Tibial nerve (tissue), 4 donors: Measurements from ENCODE around the gene RPS6KA2. TPM values are rescaled to one million over a fixed set of nuclear protein-coding genes. Genes with fewer than 3 reads are reported as not detected.

ENCODE experiments used
- DNase-seq, 2 donors: peaks; one replicate each; pipeline ENCODE4 v3.0.0-alpha.2; 2019; ENCODE audit warnings: low spot score in 2 of 2
- H3K27ac ChIP-seq, 4 donors: fragments of 200-600 bp; sonication (generic) in 3 of 4; one replicate each; pipeline ENCODE4 v1.5.1; 2017 to 2019; ENCODE audit warnings: mild to moderate bottlenecking in 1 of 4
- H3K27me3 ChIP-seq, 2 donors: fragments of 200-600 bp; sonication (generic) in 1 of 2; one replicate each; pipeline versions ENCODE4 v1.5.1 to v1.6.0; 2017 to 2019
- H3K36me3 ChIP-seq, 3 donors: fragments of 200-600 bp; sonication (generic); one replicate each; pipeline ENCODE4 v1.5.1; 2018 to 2019
- H3K4me1 ChIP-seq, 4 donors: fragments of 200-600 bp; sonication (generic) in 3 of 4; one replicate each; pipeline ENCODE4 v1.5.1; 2017 to 2019
- H3K4me3 ChIP-seq, 4 donors: fragments of 200-600 bp; sonication (generic) in 3 of 4; one replicate each; pipeline ENCODE4 v1.5.1; 2017 to 2019; ENCODE audit warnings: mild to moderate bottlenecking in 1 of 4, moderate library complexity in 1 of 4
- H3K9me3 ChIP-seq, 4 donors: fragments of 200-600 bp; sonication (generic) in 3 of 4; one replicate each; pipeline ENCODE4 v1.5.1; 2017 to 2019
- CTCF ChIP-seq, 5 experiments: fragments of 200-600 bp in 3 of 5; fragments of 450-650 bp in 2 of 5; sonication (generic) in 3 of 5; IDR thresholded peaks; one replicate each; pipeline ENCODE4 v1.5.1; 2016 to 2019; ENCODE audit warnings: antibody characterized with exemption in 5 of 5, mild to moderate bottlenecking in 3 of 5, moderate library complexity in 2 of 5
- EP300 ChIP-seq, 2 donors: sonication (generic); formaldehyde crosslinking; IDR thresholded peaks; one replicate each; pipeline ENCODE4 v1.6.1; 2017; ENCODE audit warnings: antibody characterized with exemption in 2 of 2, mild to moderate bottlenecking in 1 of 2
- POLR2A ChIP-seq, 2 donors: fragments of 450-650 bp; IDR thresholded peaks; one replicate each; pipeline ENCODE4 v1.6.1; 2017; ENCODE audit warnings: antibody characterized with exemption in 2 of 2, mild to moderate bottlenecking in 2 of 2, moderate library complexity in 2 of 2
- WGBS, 2 donors: methylation state at CpG; one replicate each; pipeline ENCODE4 v1.1.5; 2018; 5-methylcytosine and 5-hydroxymethylcytosine counted together
- total RNA-seq, 4 donors: library from RNA; depleted of rRNA; stranded (reverse); fragments of >200 nt; gene quantifications; one replicate each; pipeline ENCODE4 v1.1.0, GENCODE V29; 2016

Gene RPS6KA2
- total RNA-seq, 4 donors from 2014 or later = 89.6 to 153 (median 103) TPM

DNA sequence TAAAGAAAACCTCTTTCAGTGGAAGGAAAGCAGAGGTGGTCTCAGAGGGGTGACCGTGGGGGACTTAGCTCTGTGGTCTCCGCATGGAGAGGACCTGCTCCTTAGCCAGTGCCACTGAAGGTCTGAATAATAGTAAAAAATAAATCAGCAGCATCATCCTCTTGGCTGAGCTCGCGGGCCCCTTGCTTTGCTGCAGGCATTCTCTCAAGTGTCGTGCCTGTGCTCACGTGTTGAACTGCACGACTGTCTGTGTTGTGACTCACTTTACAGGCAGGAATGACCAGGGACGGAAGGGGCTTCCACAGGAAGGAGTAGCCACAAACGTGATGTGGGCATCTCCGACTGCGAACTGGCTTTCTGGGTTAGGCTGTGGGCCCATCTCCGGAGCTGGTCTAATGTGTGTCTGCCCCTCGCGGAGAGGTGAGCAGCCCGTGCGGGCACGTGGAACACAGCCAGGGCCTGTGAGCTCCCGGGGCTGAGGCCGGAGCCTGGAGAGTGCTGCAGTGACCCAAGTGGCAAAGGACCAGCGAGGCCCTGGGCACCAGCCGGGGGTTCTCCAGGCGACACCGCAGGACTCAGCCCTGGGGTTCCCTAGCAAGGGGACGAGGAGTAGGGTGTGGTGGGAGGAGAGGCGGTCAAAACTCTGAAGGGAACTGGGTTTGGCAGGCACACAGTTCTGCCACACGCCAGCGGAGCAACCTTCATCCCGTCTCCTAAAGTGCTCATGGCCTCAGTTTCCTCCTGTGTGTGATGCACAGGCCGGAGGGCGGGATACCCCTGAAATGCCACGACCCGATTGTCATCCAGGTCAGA is 129.8 kb downstream of the RPS6KA2 start:
- TF ChIP-seq EP300 (IDR thresholded peaks at IDR 0.05) = no peak
- TF ChIP-seq CTCF (IDR thresholded peaks at IDR 0.05) = no peak
- no peak for TF ChIP-seq POLR2A (IDR thresholded peaks at IDR 0.05)
- H3K27ac ChIP-seq = peak overlapping the region in 1 of 4 donors; percentile 86
- no peaks in the 10 kb centered on the region for H3K27me3 ChIP-seq
- no peak for DNase-seq
- WGBS, 2 donors = 83 to 90% methylated on average over 24 to 28 of the region's 32 CpGs
- no peak overlapping the region for H3K4me3 ChIP-seq
- peaks cover 0 to 9% (median 0%) of the 10 kb centered on the region in 4 donors for H3K4me1 ChIP-seq
- H3K36me3 ChIP-seq = peaks cover 0 to 91% (median 0%) of the 10 kb centered on the region in 3 donors
- no peaks in the 10 kb centered on the region for H3K9me3 ChIP-seq

DNA sequence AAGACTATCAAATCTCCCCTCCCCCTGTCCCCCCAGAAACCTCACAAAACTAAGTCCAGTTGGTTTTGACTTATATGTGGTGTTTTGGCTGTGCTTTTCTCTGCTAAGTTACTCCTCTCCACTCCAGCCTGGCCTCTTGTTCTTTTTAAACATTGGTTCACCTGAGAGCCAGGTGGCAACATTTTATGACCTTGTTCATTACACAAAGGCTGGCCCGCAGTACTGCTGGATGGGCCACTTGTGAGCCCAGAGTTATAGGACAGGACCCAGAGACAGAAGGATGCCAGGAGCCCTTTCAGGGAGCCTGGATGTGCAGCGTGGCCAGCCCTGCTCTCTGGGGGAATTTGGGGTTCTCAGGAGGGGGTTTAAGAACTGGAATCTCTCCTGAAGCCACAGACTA is 130.6 kb downstream of the RPS6KA2 start:
- WGBS, 2 donors = 86 to 96% methylated on average over 2 of the region's 2 CpGs
- DNase-seq = no peak

DNA sequence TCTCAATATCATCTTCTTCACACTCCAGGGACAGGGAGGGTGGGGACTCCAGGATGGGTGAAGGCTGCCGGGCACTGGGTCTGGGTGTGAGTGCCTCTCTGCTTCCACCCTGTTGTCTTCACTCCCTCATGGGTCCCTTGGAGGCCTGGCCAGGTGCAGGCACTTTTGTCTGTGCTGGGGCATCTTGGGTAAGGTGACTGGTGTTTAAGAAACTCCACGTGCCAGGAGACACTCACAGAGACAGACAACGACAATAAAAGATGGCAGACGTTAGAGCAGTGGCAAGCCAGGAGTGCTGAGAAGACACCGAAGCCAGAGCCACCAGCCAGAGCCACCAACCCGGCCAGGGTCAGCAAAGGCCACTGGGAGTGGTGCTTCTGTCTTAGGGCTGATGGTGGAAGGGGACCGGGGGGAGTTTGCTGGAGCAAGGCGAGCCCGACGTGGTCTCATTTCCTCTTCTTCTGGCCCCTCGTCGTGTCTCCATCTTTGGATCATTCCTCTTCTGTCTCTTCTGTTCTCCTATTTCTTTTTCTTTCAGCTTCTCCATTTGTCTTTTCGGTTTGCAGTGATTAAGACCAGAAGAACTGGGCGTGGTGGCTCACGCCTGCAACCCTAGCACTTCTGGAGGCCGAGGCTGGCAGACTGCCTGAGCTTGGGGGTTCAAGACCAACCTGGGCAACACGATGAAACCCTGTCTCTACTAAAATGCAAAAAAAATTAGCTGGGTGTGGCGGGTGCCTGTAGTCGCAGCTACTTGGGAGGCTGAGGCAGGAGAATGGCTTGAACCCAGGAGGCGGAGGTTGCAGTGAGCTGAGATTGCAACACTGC is 131.3 kb downstream of the RPS6KA2 start:
- Histone ChIP-seq H3K27ac (peak overlapping the region; percentile 13 to 86 (median 57)), H3K4me3 (no peak overlapping the region), H3K9me3 (no peaks in the 10 kb centered on the region), H3K4me1 (peaks cover 0 to 9% (median 0%) of the 10 kb centered on the region in 4 donors), H3K27me3 (no peaks in the 10 kb centered on the region), H3K36me3 (peaks cover 0 to 90% (median 0%) of the 10 kb centered on the region in 3 donors)
- DNase-seq = no peak
- TF ChIP-seq CTCF (IDR thresholded peaks at IDR 0.05) = no peak
- no peak for TF ChIP-seq POLR2A (IDR thresholded peaks at IDR 0.05)
- no peak for TF ChIP-seq EP300 (IDR thresholded peaks at IDR 0.05)
- WGBS, 2 donors = 82 to 88% methylated on average over 20 of the region's 20 CpGs

More for the DNA sequence above, 130.6 kb downstream of the RPS6KA2 start:
- no peak for TF ChIP-seq CTCF (IDR thresholded peaks at IDR 0.05)
- TF ChIP-seq EP300 (IDR thresholded peaks at IDR 0.05) = no peak
- no peak for TF ChIP-seq POLR2A (IDR thresholded peaks at IDR 0.05)
- peak overlapping the region in 3 of 4 donors; percentile 24 to 86 (median 31) for H3K27ac ChIP-seq
- H3K27me3 ChIP-seq = no peaks in the 10 kb centered on the region
- peaks cover 0 to 9% (median 0%) of the 10 kb centered on the region in 4 donors for H3K4me1 ChIP-seq
- H3K36me3 ChIP-seq = peaks cover 0 to 90% (median 0%) of the 10 kb centered on the region in 3 donors
- no peak overlapping the region for H3K4me3 ChIP-seq
- no peaks in the 10 kb centered on the region for H3K9me3 ChIP-seq

GRCh38 chr6:166494757-166495486 is 132.1 kb downstream of the RPS6KA2 start:
- peaks cover 0 to 90% (median 0%) of the 10 kb centered on the region in 3 donors for H3K36me3 ChIP-seq
- no peak overlapping the region for H3K4me3 ChIP-seq
- H3K27ac ChIP-seq = peak overlapping the region; percentile 13 to 86 (median 57)
- H3K27me3 ChIP-seq = no peaks in the 10 kb centered on the region
- no peak for TF ChIP-seq CTCF (IDR thresholded peaks at IDR 0.05)
- peak in 1 of 2 donors; percentile 67 for TF ChIP-seq EP300 (IDR thresholded peaks at IDR 0.05)
- no peak for TF ChIP-seq POLR2A (IDR thresholded peaks at IDR 0.05)
- DNase-seq = no peak
- 52 to 60% methylated on average over 29 to 30 of the region's 31 CpGs for WGBS, 2 donors
- H3K4me1 ChIP-seq = peaks cover 0 to 9% (median 0%) of the 10 kb centered on the region in 4 donors
- H3K9me3 ChIP-seq = no peaks in the 10 kb centered on the region
